A549 treated with AZD9567 at 1 μM for 4 hours (cell line): ENCODE measurements around the gene B3GALT6. TPM values are rescaled to one million over a fixed set of nuclear protein-coding genes. Genes with fewer than 3 reads are reported as not detected.

Experiments used
- total RNA-seq: library from RNA; stranded (reverse); fragments of 200-300 nt; extraction: Qiagen RNA extraction; gene quantifications from 5 replicates; pipeline ENCODE4 v1.2.3, GENCODE V29; 2022; ENCODE audit not compliant: insufficient read depth

B3GALT6 gene
- 13.1 to 18.5 TPM (median 15.8 TPM) in 5 replicates for total RNA-seq

GRCh38 chr1:1232208-1232795 lies at the start of gene B3GALT6:
TSS of gene B3GALT6 (plus strand) at chr1:1232237. CDS start at chr1:1232279, 42 bp downstream.

GRCh38 chr1:1206376-1206965 lies 25.6 kb upstream of the B3GALT6 start, which contains the start of gene TNFRSF18:
TSS of gene TNFRSF18 (minus strand) at chr1:1206592. CDS start at chr1:1206571, 21 bp downstream.

DNA sequence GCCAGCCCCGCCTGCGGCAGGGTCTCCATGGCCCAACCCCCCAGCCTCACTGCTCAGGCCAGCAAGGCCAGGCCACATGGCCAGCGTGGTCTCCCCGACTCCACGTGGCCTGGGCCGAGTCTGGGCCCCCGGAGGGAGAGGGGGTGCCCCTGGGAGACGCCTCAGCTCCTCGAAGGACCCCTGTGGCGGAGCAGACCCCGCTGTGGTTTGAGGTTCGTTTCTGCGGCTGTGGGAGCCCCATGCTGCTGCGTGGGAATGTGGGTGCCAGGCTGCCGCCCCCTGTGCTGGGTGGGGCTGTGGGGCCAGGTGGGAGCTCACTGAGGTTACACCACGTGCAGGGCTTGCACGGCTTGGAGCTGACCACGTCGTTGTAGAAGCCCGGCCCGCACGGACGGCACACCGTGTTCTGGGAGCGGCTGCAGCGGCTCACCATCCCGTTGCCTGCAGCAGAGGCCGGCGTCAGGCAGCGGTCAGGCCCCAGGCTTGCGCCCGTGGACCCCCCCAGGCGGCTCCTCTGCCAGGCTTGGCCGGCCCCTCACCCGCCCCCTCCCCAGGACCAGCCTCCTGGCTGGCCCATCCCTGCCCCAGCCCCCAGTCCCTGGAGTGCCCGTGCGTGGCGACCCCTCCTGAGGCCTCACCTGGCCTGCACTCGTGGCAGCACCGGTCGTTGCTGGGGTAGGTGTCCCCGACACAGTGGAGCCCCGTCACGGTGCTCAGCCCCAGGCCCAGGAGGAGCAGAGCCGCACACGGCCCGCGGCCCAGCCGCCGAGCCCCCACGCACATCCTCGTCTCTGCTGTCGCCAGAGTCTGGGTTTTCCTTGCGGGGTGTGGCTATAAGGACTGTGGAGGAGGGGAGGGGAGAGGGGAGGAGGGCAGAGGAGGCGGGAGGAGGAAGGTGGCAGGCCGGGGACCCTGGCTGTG lies 18.4 kb upstream of the B3GALT6 start, which contains the start of gene TNFRSF4:
TNFRSF4 (minus strand) TSS at position 809 of the 921 bp plus-strand sequence; CDS start at position 783, 26 bp downstream.

GRCh38 chr1:1231400-1232207 lies 433 bp upstream of the B3GALT6 start, which contains the start of gene SDF4:
TSS of gene SDF4 (minus strand) at chr1:1232001. CDS start at chr1:1228772, 3,229 bp downstream.

DNA sequence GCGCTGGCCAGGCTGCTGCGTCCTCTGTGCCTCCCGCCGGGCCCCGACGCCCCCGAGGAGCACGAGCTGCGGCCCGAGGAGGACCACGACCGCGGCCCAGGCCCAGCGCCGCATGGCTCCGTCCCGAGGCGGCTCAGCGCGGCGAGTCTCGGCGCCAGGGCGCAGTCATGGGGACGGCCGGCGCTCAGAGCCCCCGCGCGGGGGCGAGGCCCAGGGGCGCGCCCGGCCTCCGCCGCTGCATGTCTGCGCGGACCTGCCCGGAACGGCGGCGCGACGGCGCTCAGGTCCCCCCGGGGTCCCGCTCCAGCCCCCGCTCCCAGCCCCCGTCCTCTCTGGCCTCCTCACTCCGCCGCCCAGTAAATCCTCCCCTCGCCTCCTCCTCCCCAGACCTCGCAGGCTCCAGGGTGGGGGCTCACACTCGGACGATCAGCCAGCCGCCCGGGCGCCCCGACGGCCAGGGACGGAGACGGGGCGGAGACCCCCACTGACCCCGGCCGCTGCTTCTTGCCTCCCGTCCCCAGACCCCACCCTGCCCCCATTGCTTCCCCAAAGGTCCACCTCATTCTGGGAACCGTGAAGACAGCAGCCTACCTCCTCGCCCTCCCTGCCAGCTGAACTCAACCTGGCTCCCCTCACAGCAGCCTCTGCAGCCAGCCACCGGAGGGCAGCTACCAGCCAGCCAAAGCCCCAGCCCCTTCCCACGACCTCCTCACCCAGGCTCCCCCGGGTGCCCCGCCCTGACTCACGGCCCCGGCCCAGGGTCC lies 14.7 kb downstream of the B3GALT6 start, which contains the start of gene C1QTNF12:
C1QTNF12 (minus strand) TSS at position 146 of the 764 bp plus-strand sequence; CDS start at position 114, 32 bp downstream.

GRCh38 chr1:1273512-1274298 lies 41.7 kb downstream of the B3GALT6 start, which contains the start of gene UBE2J2:
TSS of gene UBE2J2 (minus strand) at chr1:1273854. CDS start at chr1:1267992, 5,862 bp downstream.

Other genes starting within 250 kb of the B3GALT6 start
- gene HES4, start 232.1 kb upstream of the B3GALT6 start, total RNA-seq, result 25.4 to 70.5 TPM (median 62.2 TPM) in 5 replicates
- gene ISG15, start 218.7 kb upstream of the B3GALT6 start, total RNA-seq, result 6.9 to 26.4 TPM (median 19.1 TPM) in 5 replicates
- gene AGRN, start 212.1 kb upstream of the B3GALT6 start, total RNA-seq, result 89.2 to 121 TPM (median 120 TPM) in 5 replicates
- gene RNF223, start 157.9 kb upstream of the B3GALT6 start, total RNA-seq, result 0.30 to 0.42 TPM (median 0.36 TPM) in 4 of 5 replicates, not detected in the other
- 8.8 to 14.5 TPM (median 12.9 TPM) in 5 replicates for gene C1orf159, start 116.1 kb upstream of the B3GALT6 start, total RNA-seq
- not detected in 5 replicates for gene TTLL10, start 58.4 kb upstream of the B3GALT6 start, total RNA-seq
- gene TNFRSF18, start 25.6 kb upstream of the B3GALT6 start, total RNA-seq, result 0.09 to 0.20 TPM (median 0.12 TPM) in 3 of 5 replicates, not detected in the others
- gene TNFRSF4, start 18.1 kb upstream of the B3GALT6 start, total RNA-seq, result 0.07 to 0.21 TPM (median 0.10 TPM) in 3 of 5 replicates, not detected in the others
- 104 to 133 TPM (median 126 TPM) in 5 replicates for gene SDF4, start 236 bp upstream of the B3GALT6 start, total RNA-seq
- gene C1QTNF12, start 14.5 kb downstream of the B3GALT6 start, total RNA-seq, result 1.1 to 1.6 TPM (median 1.5 TPM) in 4 of 5 replicates, not detected in the other
- 44.2 to 51.4 TPM (median 48.2 TPM) in 5 replicates for gene UBE2J2, start 41.6 kb downstream of the B3GALT6 start, total RNA-seq
- gene SCNN1D, start 48.2 kb downstream of the B3GALT6 start, total RNA-seq, result 1.1 to 18.6 TPM (median 1.4 TPM) in 5 replicates
- gene ACAP3, start 75.7 kb downstream of the B3GALT6 start, total RNA-seq, result 6.6 to 21.5 TPM (median 19.8 TPM) in 5 replicates
- 12.9 to 26.3 TPM (median 24.1 TPM) in 5 replicates for gene PUSL1, start 76.4 kb downstream of the B3GALT6 start, total RNA-seq
- gene INTS11, start 92.4 kb downstream of the B3GALT6 start, total RNA-seq, result 55.6 to 67.7 TPM (median 66.1 TPM) in 5 replicates
- gene CPTP, start 92.6 kb downstream of the B3GALT6 start, total RNA-seq, result 18.5 to 24.0 TPM (median 22.6 TPM) in 5 replicates
- gene TAS1R3, start 99.0 kb downstream of the B3GALT6 start, total RNA-seq, result 0.09 to 0.24 TPM (median 0.17 TPM) in 4 of 5 replicates, not detected in the other
- 38.9 to 68.4 TPM (median 63.4 TPM) in 5 replicates for gene DVL1, start 117.2 kb downstream of the B3GALT6 start, total RNA-seq
- 0.13 to 3.5 TPM (median 0.20 TPM) in 4 of 5 replicates, not detected in the other for gene MXRA8, start 126.3 kb downstream of the B3GALT6 start, total RNA-seq
- 105 to 181 TPM (median 175 TPM) in 5 replicates for gene AURKAIP1, start 143.0 kb downstream of the B3GALT6 start, total RNA-seq
- gene CCNL2, start 167.1 kb downstream of the B3GALT6 start, total RNA-seq, result 32.2 to 72.8 TPM (median 64.8 TPM) in 5 replicates
- 133 to 140 TPM (median 135 TPM) in 5 replicates for gene MRPL20, start 175.1 kb downstream of the B3GALT6 start, total RNA-seq
- 0.06 to 0.10 TPM in 2 of 5 replicates, not detected in the others for gene ANKRD65, start 189.0 kb downstream of the B3GALT6 start, total RNA-seq
- gene VWA1, start 203.5 kb downstream of the B3GALT6 start, total RNA-seq, result 8.4 to 16.5 TPM (median 15.0 TPM) in 5 replicates
- not detected in 5 replicates for gene ATAD3C, start 217.5 kb downstream of the B3GALT6 start, total RNA-seq
- gene ATAD3B, start 239.5 kb downstream of the B3GALT6 start, total RNA-seq, result 0.86 to 3.6 TPM (median 3.2 TPM) in 5 replicates